Thyroid gland (tissue), 4 donors: Measurements from ENCODE around the gene GJA8. TPM values are rescaled to one million over a fixed set of nuclear protein-coding genes. Genes with fewer than 3 reads are reported as not detected.

Experiments used
- DNase-seq, 2 donors: peaks; one replicate each; pipeline ENCODE4 v3.0.0-alpha.2; 2019
- H3K27ac ChIP-seq, 3 donors: fragments of 200-600 bp; sonication (generic); 1 replicate in 2 of 3; 2 replicates in 1 of 3; pipeline ENCODE4 v1.5.1; 2016 to 2019; ENCODE audit warnings: mild to moderate bottlenecking in 1 of 3, moderate library complexity in 1 of 3
- H3K27me3 ChIP-seq: fragments of 200-600 bp; sonication (generic); one replicate; pipeline ENCODE4 v1.5.1; 2019
- H3K36me3 ChIP-seq, 2 donors: fragments of 200-600 bp; sonication (generic); one replicate each; pipeline ENCODE4 v1.5.1; 2016 to 2019
- H3K4me1 ChIP-seq, 2 donors: fragments of 200-600 bp; sonication (generic); one replicate each; pipeline ENCODE4 v1.5.1; 2017 to 2019
- H3K4me3 ChIP-seq, 3 donors: fragments of 200-600 bp; sonication (generic); replicated peaks in 1 of 3; 1 replicate in 2 of 3; 2 replicates in 1 of 3; pipeline ENCODE4 v1.5.1; 2016; ENCODE audit warnings: mild to moderate bottlenecking in 1 of 3
- H3K9me3 ChIP-seq: fragments of 200-600 bp; sonication (generic); one replicate; pipeline ENCODE4 v1.5.1; 2017
- POLR2A ChIP-seq, 2 donors: fragments of 450-650 bp; IDR thresholded peaks; one replicate each; pipeline ENCODE4 v1.6.1; 2017; ENCODE audit warnings: antibody characterized with exemption in 2 of 2, mild to moderate bottlenecking in 2 of 2, moderate library complexity in 1 of 2
- WGBS, 2 donors: methylation state at CpG; one replicate each; pipeline ENCODE4 v1.1.5; 2017; 5-methylcytosine and 5-hydroxymethylcytosine counted together
- intact Hi-C: fragments of 100-400 bp; cut with DNase I; formaldehyde crosslinking; loops from one replicate; pipeline ENCODE4 v1.15.1; 2023
- total RNA-seq, 4 donors: library from RNA; depleted of rRNA; stranded (reverse); fragments of >200 nt; gene quantifications; one replicate each; pipeline ENCODE4 v1.2.3, GENCODE V29; 2016
- TF ChIP-seq, protein P1 (sequence below), 6 experiments: fragments of 200-600 bp in 3 of 6; fragments of 450-650 bp in 3 of 6; sonication (generic) in 3 of 6; IDR thresholded peaks; one replicate each; pipeline ENCODE4 v1.5.1; 2016 to 2019; ENCODE audit warnings: antibody characterized with exemption in 6 of 6, mild to moderate bottlenecking in 2 of 6, inconsistent platforms in 1 of 6, moderate library complexity in 1 of 6

Gene GJA8
- total RNA-seq, 4 donors from 2014 or later = not detected

DNA sequence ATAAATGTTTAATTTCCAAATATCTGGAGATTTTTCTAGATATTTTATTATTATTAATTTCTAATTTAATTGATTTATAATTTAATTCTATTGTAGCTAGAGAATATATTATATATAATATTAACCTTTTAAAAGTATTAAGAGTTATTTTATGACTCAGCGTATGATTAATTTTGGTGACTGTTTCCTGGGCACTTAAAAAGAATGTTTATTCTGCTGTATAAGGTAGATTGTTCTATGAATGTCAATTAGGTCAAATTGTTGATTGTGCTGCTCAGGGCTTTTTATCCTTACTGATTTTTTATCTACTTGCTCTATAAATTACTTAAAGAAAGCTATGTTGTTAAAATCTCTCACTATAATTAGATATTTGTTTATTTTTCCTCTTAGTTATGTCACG, 20.1 kb upstream of the GJA8 start:
- WGBS, 2 donors = 63 to 83% methylated on average over 2 of the region's 2 CpGs
- Histone ChIP-seq H3K9me3 (no peaks in the 10 kb centered on the region), H3K4me1 (no peaks in the 10 kb centered on the region), H3K27me3 (no peaks in the 10 kb centered on the region), H3K27ac (no peak overlapping the region), H3K36me3 (no peaks in the 10 kb centered on the region), H3K4me3 (no peak overlapping the region)
- DNase-seq = no peak
- intact Hi-C loops = no loop called here
- no peak for TF ChIP-seq POLR2A (IDR thresholded peaks at IDR 0.05)
- TF ChIP-seq, protein P1, sequence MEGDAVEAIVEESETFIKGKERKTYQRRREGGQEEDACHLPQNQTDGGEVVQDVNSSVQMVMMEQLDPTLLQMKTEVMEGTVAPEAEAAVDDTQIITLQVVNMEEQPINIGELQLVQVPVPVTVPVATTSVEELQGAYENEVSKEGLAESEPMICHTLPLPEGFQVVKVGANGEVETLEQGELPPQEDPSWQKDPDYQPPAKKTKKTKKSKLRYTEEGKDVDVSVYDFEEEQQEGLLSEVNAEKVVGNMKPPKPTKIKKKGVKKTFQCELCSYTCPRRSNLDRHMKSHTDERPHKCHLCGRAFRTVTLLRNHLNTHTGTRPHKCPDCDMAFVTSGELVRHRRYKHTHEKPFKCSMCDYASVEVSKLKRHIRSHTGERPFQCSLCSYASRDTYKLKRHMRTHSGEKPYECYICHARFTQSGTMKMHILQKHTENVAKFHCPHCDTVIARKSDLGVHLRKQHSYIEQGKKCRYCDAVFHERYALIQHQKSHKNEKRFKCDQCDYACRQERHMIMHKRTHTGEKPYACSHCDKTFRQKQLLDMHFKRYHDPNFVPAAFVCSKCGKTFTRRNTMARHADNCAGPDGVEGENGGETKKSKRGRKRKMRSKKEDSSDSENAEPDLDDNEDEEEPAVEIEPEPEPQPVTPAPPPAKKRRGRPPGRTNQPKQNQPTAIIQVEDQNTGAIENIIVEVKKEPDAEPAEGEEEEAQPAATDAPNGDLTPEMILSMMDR (IDR thresholded peaks at IDR 0.05) = no peak

DNA sequence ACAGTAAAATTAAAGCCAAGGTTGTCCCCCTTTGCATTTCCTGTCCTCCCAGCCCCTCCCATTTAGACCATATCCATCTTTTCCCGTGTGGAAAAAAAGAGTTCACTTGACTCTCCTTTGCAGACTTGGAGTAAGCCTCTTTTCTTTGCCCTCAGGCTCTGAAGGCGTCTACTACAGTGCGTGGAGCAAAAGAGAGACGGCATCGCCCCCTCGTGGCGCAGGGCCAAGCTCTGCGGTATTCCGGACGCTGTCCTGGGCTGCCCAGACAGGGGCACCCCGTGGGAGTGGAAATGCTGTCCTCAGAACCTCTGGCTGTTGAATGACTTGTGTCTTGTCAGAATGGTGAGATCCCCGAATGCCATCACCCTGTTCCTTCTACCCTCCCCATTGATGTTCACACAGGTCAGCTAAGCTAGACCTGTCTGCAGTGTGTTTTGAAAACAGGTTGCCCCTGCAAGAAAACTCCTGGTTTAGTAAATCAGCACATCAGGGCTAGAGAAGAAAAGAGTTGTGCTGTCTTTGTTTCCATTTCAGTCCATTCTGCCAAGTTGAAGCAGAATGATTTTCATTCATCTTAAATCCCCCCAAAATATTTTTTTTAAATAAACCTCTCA, 12.3 kb upstream of the GJA8 start:
- no peaks in the 10 kb centered on the region for H3K27me3 ChIP-seq
- no peak overlapping the region for H3K4me3 ChIP-seq
- peak; percentile 61 to 73 for DNase-seq
- intact Hi-C loops = loop anchor here (2.0 to 10.0 kb wide), 3 partner anchors 167 to 393 kb away; no protein-coding TSS in a partner anchor
- no peaks in the 10 kb centered on the region for H3K4me1 ChIP-seq
- 10 to 12% methylated on average over 12 of the region's 12 CpGs for WGBS, 2 donors
- H3K36me3 ChIP-seq = no peaks in the 10 kb centered on the region
- H3K27ac ChIP-seq = no peak overlapping the region
- no peaks in the 10 kb centered on the region for H3K9me3 ChIP-seq
- TF ChIP-seq, protein P1 (IDR thresholded peaks at IDR 0.05) = peak in 4 of 6 experiments; percentile 33 to 48 (median 44)
- no peak for TF ChIP-seq POLR2A (IDR thresholded peaks at IDR 0.05)

DNA sequence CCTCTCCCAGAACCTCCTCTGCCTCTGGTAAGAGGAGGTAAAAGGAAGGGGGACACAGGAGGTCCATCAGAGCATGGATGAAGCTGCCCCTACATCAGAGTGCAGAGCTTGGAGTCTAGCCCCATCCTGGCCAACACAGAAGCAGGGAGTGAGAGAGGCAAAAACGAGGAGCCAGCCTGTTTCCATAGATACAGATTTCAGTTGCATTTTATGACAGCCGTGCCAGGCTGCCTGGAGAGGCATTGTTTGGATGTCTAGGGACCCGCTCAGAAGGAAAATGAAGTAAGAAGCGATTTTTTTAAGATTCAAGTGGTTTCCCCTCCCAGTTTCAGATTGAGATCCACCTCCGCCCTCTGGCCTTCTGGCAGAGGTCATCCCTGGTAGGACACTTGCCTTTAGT, 11.5 kb upstream of the GJA8 start:
- DNase-seq = no peak
- no peak overlapping the region for H3K4me3 ChIP-seq
- intact Hi-C loops = loop anchor here (2.0 to 10.0 kb wide), 3 partner anchors 168 to 394 kb away; no protein-coding TSS in a partner anchor
- no peaks in the 10 kb centered on the region for H3K4me1 ChIP-seq
- H3K9me3 ChIP-seq = no peaks in the 10 kb centered on the region
- H3K27me3 ChIP-seq = no peaks in the 10 kb centered on the region
- WGBS, 2 donors = 86 to 90% methylated on average over 5 of the region's 5 CpGs
- no peak overlapping the region for H3K27ac ChIP-seq
- no peaks in the 10 kb centered on the region for H3K36me3 ChIP-seq
- TF ChIP-seq, protein P1 (IDR thresholded peaks at IDR 0.05) = no peak
- TF ChIP-seq POLR2A (IDR thresholded peaks at IDR 0.05) = no peak

DNA sequence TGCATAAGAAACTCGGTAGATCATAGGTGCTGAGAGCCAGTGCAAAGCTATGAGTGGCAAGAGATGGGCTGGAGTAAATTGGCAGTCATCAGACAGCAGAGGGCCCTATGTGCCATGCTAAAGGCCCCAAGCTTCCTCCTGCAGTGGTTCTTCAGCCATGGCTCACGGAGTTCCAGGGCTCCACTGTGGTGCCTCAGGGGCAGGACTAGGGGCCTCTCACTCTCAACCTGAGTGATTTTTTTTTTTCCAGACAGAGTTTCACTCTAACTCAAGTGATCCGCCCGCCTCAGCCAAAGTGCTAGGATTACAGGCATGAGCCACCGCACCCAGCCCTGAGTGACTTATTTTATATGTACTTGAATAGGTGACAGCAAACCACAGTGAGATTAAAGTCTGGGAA, 10.4 kb upstream of the GJA8 start:
- TF ChIP-seq, protein P1 (IDR thresholded peaks at IDR 0.05) = no peak
- no peak for TF ChIP-seq POLR2A (IDR thresholded peaks at IDR 0.05)
- Histone ChIP-seq H3K27ac (no peak overlapping the region), H3K27me3 (no peaks in the 10 kb centered on the region), H3K9me3 (no peaks in the 10 kb centered on the region), H3K4me1 (peaks cover 0 to 3% of the 10 kb centered on the region in 2 donors), H3K36me3 (no peaks in the 10 kb centered on the region), H3K4me3 (no peak overlapping the region)
- 51 to 55% methylated on average over 5 of the region's 5 CpGs for WGBS, 2 donors
- intact Hi-C loops = loop anchor here (5.0 to 10.0 kb wide), 2 partner anchors 247 to 395 kb away; no protein-coding TSS in a partner anchor
- DNase-seq = peak; percentile 8 to 27

DNA sequence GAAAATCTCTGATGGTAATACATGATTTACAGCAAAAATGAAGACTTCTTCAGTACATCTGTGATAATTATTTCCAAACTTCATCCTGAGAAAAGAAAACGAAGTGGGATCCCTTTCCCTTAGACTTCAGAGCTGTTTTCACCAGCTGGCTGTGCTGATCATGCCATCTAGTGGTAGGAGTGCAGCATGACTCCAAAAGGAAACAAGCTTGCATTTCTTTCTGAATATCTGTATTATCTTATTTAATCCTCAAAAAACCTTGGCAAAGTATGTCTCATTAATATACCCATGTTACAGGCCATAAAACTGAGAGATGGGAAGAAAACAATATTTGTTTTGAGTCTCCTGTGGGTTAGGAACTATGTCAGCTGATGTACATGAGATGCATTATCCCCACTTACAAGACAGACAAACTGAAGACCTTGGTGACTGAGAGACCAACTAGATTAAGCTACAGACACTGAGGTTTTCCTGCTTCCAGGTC, 9.8 kb upstream of the GJA8 start:
- H3K36me3 ChIP-seq = no peaks in the 10 kb centered on the region
- H3K4me1 ChIP-seq = peaks cover 0 to 9% of the 10 kb centered on the region in 2 donors
- WGBS, 2 donors = 0 to 3% methylated on average over 1 of the region's 1 CpG
- H3K27me3 ChIP-seq = no peaks in the 10 kb centered on the region
- TF ChIP-seq POLR2A (IDR thresholded peaks at IDR 0.05) = no peak
- TF ChIP-seq, protein P1 (IDR thresholded peaks at IDR 0.05) = peak; percentile 86 to 94 (median 91)
- H3K27ac ChIP-seq = no peak overlapping the region
- no peaks in the 10 kb centered on the region for H3K9me3 ChIP-seq
- intact Hi-C loops = loop anchor here (5.0 to 10.0 kb wide), 2 partner anchors 248 to 395 kb away; no protein-coding TSS in a partner anchor
- peak; percentile 20 to 44 for DNase-seq
- H3K4me3 ChIP-seq = no peak overlapping the region
